Kidney epithelial cell (primary cell): ENCODE data around the gene ZDHHC9. TPM values are rescaled to one million over a fixed set of nuclear protein-coding genes. Genes with fewer than 3 reads are reported as not detected.

Experiments
- DNase-seq: peaks from one replicate; pipeline ENCODE4 v3.0.0-alpha.2; 2010; ENCODE audit warnings: low read depth
- H3K27me3 ChIP-seq: 2 replicates; pipeline ENCODE4 v1.6.0; 2011; ENCODE audit warnings: low read length; ENCODE audit not compliant: control insufficient read depth, insufficient read depth
- H3K36me3 ChIP-seq: 2 replicates; pipeline ENCODE4 v1.5.1; 2011; ENCODE audit warnings: low read length; ENCODE audit not compliant: control insufficient read depth, insufficient read depth
- H3K4me3 ChIP-seq: 2 replicates; pipeline ENCODE4 v1.5.1; 2011; ENCODE audit warnings: low read depth, mild to moderate bottlenecking, control low read depth, low read length
- CTCF ChIP-seq: IDR thresholded peaks from 2 replicates; pipeline ENCODE4 v1.5.1; 2011; ENCODE audit warnings: mild to moderate bottlenecking, moderate library complexity, low read length, control low read depth, inconsistent platforms; ENCODE audit not compliant: insufficient read depth, poor library complexity, severe bottlenecking
- total RNA-seq: library from RNA; depleted of rRNA; stranded (reverse); fragments of >200 nt; gene quantifications from 2 replicates; pipeline ENCODE4 v1.2.3, GENCODE V29; 2015

The ZDHHC9 gene
- total RNA-seq, 1 donor from 2014 or later: 31.7 TPM

- no peak for DNase-seq
- Histone ChIP-seq H3K4me3 (no peak overlapping the region), H3K27me3 (no peaks in the 10 kb centered on the region), H3K36me3 (no peaks in the 10 kb centered on the region)
- TF ChIP-seq CTCF: no peak
Observed at GRCh38 chrX:129808158-129808828, 35.4 kb downstream of the ZDHHC9 start.

- Histone ChIP-seq H3K36me3 (no peaks in the 10 kb centered on the region), H3K4me3 (no peak overlapping the region), H3K27me3 (no peaks in the 10 kb centered on the region)
- DNase-seq: no peak
- no peak for TF ChIP-seq CTCF
Observed at GRCh38 chrX:129804806-129805205, 38.9 kb downstream of the ZDHHC9 start.

- Histone ChIP-seq H3K27me3 (no peaks in the 10 kb centered on the region), H3K4me3 (no peak overlapping the region), H3K36me3 (no peaks in the 10 kb centered on the region)
- DNase-seq: no peak
- no peak for TF ChIP-seq CTCF
Observed at GRCh38 chrX:129802863-129803262, 40.8 kb downstream of the ZDHHC9 start.

GRCh38 chrX:129800186-129800585 is 43.5 kb downstream of the ZDHHC9 start:
- H3K4me3 ChIP-seq: no peak overlapping the region
- TF ChIP-seq CTCF: no peak
- no peak for DNase-seq

GRCh38 chrX:129798888-129799287 is 44.8 kb downstream of the ZDHHC9 start:
- DNase-seq: no peak
- H3K36me3 ChIP-seq: no peaks in the 10 kb centered on the region
- H3K4me3 ChIP-seq: no peak overlapping the region
- no peak for TF ChIP-seq CTCF
- H3K27me3 ChIP-seq: no peaks in the 10 kb centered on the region

More at GRCh38 chrX:129800186-129800585, 43.5 kb downstream of the ZDHHC9 start:
- H3K27me3 ChIP-seq: no peaks in the 10 kb centered on the region
- H3K36me3 ChIP-seq: no peaks in the 10 kb centered on the region

- no peaks in the 10 kb centered on the region for H3K36me3 ChIP-seq
- no peak for TF ChIP-seq CTCF
- no peak for DNase-seq
- no peaks in the 10 kb centered on the region for H3K27me3 ChIP-seq
- no peak overlapping the region for H3K4me3 ChIP-seq
Observed at GRCh38 chrX:129798456-129798855, 45.2 kb downstream of the ZDHHC9 start.
